ENCODE results near the gene RLF. TPM values are rescaled to one million over a fixed set of nuclear protein-coding genes. Genes with fewer than 3 reads are reported as not detected.
"Not testable (repeated sequence)": the region's sequence is repeated elsewhere in the genome, so short reads cannot be mapped to it uniquely, and the experiment has no call there.

RLF gene
- total and polyA plus RNA-seq, 4 donors, result 1.7 to 13.4 (median 6.3) TPM

- not testable (repeated sequence) for DNase-seq (ENCODE audit: low spot score); H3K27me3 ChIP-seq (ENCODE audit: control insufficient read depth in 4 of 4, insufficient read depth in 4 of 4, low read length in 3 of 4); H3K9ac ChIP-seq (ENCODE audit: low read depth in 1 of 2, low read length in 2 of 2); H3K9me3 ChIP-seq (ENCODE audit: control insufficient read depth in 4 of 4, low read length in 3 of 4); H3K4me1 ChIP-seq (ENCODE audit: control insufficient read depth in 4 of 4, insufficient read depth in 4 of 4, low read length in 3 of 4); H3K4me3 ChIP-seq (ENCODE audit: low read depth in 1 of 3, low read length in 3 of 3); H3K27ac ChIP-seq (ENCODE audit: low read depth in 1 of 2, low read length in 2 of 2); H3K36me3 ChIP-seq (ENCODE audit: control insufficient read depth in 4 of 4, insufficient read depth in 3 of 4, low read depth in 1 of 4, low read length in 3 of 4)
- 97% methylated on average over 15 of the region's 15 CpGs for WGBS
Observed at GRCh38 chr1:40176989-40177388, 15.8 kb downstream of the RLF start.

- TF ChIP-seq TAF1 (conservative IDR thresholded peaks at IDR 0.05) (no peak), REST (IDR thresholded peaks at IDR 0.05) (no peak), RXRA (IDR thresholded peaks at IDR 0.05) (no peak), HNF4A (conservative IDR thresholded peaks at IDR 0.05) (no peak), EGR1 (IDR thresholded peaks at IDR 0.05; ENCODE audit: low read depth in 2 of 2) (no peak), CTCF (IDR thresholded peaks at IDR 0.05; ENCODE audit: low read depth, low read length, missing input control) (no peak), SP1 (IDR thresholded peaks at IDR 0.05) (no peak), YY1 (IDR thresholded peaks at IDR 0.05) (no peak), FOXA2 (IDR thresholded peaks at IDR 0.05) (no peak), JUND (IDR thresholded peaks at IDR 0.05) (no peak), ATF3 (IDR thresholded peaks at IDR 0.05) (no peak), FOXA1 (IDR thresholded peaks at IDR 0.05) (no peak), ZBTB33 (IDR thresholded peaks at IDR 0.05) (no peak), NR2F2 (IDR thresholded peaks at IDR 0.05) (no peak), GABPA (IDR thresholded peaks at IDR 0.05 in 1 of 2, conservative IDR thresholded peaks at IDR 0.05 in 1 of 2) (no peak)
- Histone ChIP-seq H3K4me3 (ENCODE audit: low read depth in 1 of 3, low read length in 3 of 3) (no peak overlapping the region), H3K9ac (ENCODE audit: low read depth in 1 of 2, low read length in 2 of 2) (no peak overlapping the region), H3K9me3 (ENCODE audit: control insufficient read depth in 4 of 4, low read length in 3 of 4) (no peaks in the 10 kb centered on the region), H3K36me3 (ENCODE audit: control insufficient read depth in 4 of 4, insufficient read depth in 3 of 4, low read depth in 1 of 4, low read length in 3 of 4) (no peaks in the 10 kb centered on the region), H3K27me3 (ENCODE audit: control insufficient read depth in 4 of 4, insufficient read depth in 4 of 4, low read length in 3 of 4) (no peaks in the 10 kb centered on the region), H3K4me1 (ENCODE audit: control insufficient read depth in 4 of 4, insufficient read depth in 4 of 4, low read length in 3 of 4) (peaks cover 0 to 8% (median 0%) of the 10 kb centered on the region in 4 donors), H3K27ac (ENCODE audit: low read depth in 1 of 2, low read length in 2 of 2) (no peak overlapping the region)
- no peak for DNase-seq (ENCODE audit: low spot score)
- WGBS, result 77% methylated on average over 2 of the region's 2 CpGs
Observed at GRCh38 chr1:40178200-40178599, 17.0 kb downstream of the RLF start.

Measured in liver (tissue), 9 donors.